ENCODE measurements around the gene DCTPP1.

The DCTPP1 gene

GRCh38 chr16:30418350-30419181 is 11.3 kb downstream of the DCTPP1 start:
- DNase-seq (ENCODE audit: extremely low read depth, insufficient read length): no peak
- H3K4me3 ChIP-seq (replicated peaks; ENCODE audit: low read depth, low read length): peak overlapping the region; percentile 72
- TF ChIP-seq CTCF (IDR thresholded peaks at IDR 0.05; ENCODE audit: insufficient read depth, low read length, poor library complexity, severe bottlenecking): no peak
- no peaks in the 10 kb centered on the region for H3K27me3 ChIP-seq (replicated peaks; ENCODE audit: control insufficient read depth, insufficient read depth, low read length)
- peaks cover 2% of the 10 kb centered on the region for H3K36me3 ChIP-seq (ENCODE audit: control insufficient read depth, insufficient read depth, low read length)

- peak; percentile 32 for TF ChIP-seq CTCF (IDR thresholded peaks at IDR 0.05; ENCODE audit: insufficient read depth, low read length, poor library complexity, severe bottlenecking)
Observed at GRCh38 chr16:30417529-30418349, 12.1 kb downstream of the DCTPP1 start.

GRCh38 chr16:30416624-30417528 is 13.0 kb downstream of the DCTPP1 start:
- peak overlapping the region; percentile 72 for H3K4me3 ChIP-seq (replicated peaks; ENCODE audit: low read depth, low read length)
- TF ChIP-seq CTCF (IDR thresholded peaks at IDR 0.05; ENCODE audit: insufficient read depth, low read length, poor library complexity, severe bottlenecking): no peak
- H3K36me3 ChIP-seq (ENCODE audit: control insufficient read depth, insufficient read depth, low read length): no peaks in the 10 kb centered on the region; the same call in none of the 2 replicates
- no peaks in the 10 kb centered on the region for H3K27me3 ChIP-seq (replicated peaks; ENCODE audit: control insufficient read depth, insufficient read depth, low read length)
- DNase-seq (ENCODE audit: extremely low read depth, insufficient read length): no peak

More at GRCh38 chr16:30417529-30418349, 12.1 kb downstream of the DCTPP1 start:
- DNase-seq (ENCODE audit: extremely low read depth, insufficient read length): peak; percentile 98
- peaks cover 2% of the 10 kb centered on the region for H3K36me3 ChIP-seq (ENCODE audit: control insufficient read depth, insufficient read depth, low read length)
- no peaks in the 10 kb centered on the region for H3K27me3 ChIP-seq (replicated peaks; ENCODE audit: control insufficient read depth, insufficient read depth, low read length)
- H3K4me3 ChIP-seq (replicated peaks; ENCODE audit: low read depth, low read length): peak overlapping the region; percentile 72

GRCh38 chr16:30416047-30416603 is 13.7 kb downstream of the DCTPP1 start:
- no peak for DNase-seq (ENCODE audit: extremely low read depth, insufficient read length)
- TF ChIP-seq CTCF (IDR thresholded peaks at IDR 0.05; ENCODE audit: insufficient read depth, low read length, poor library complexity, severe bottlenecking): no peak
- Histone ChIP-seq H3K36me3 (ENCODE audit: control insufficient read depth, insufficient read depth, low read length) (no peaks in the 10 kb centered on the region; the same call in none of the 2 replicates), H3K27me3 (replicated peaks; ENCODE audit: control insufficient read depth, insufficient read depth, low read length) (no peaks in the 10 kb centered on the region), H3K4me3 (replicated peaks; ENCODE audit: low read depth, low read length) (no peak overlapping the region)

- no peak for DNase-seq (ENCODE audit: extremely low read depth, insufficient read length)
- TF ChIP-seq CTCF (IDR thresholded peaks at IDR 0.05; ENCODE audit: insufficient read depth, low read length, poor library complexity, severe bottlenecking): no peak
- no peaks in the 10 kb centered on the region; the same call in none of the 2 replicates for H3K36me3 ChIP-seq (ENCODE audit: control insufficient read depth, insufficient read depth, low read length)
- H3K27me3 ChIP-seq (replicated peaks; ENCODE audit: control insufficient read depth, insufficient read depth, low read length): no peaks in the 10 kb centered on the region
- no peak overlapping the region for H3K4me3 ChIP-seq (replicated peaks; ENCODE audit: low read depth, low read length)
Observed at GRCh38 chr16:30414159-30414558, 15.7 kb downstream of the DCTPP1 start.
